HEK293 (cell line): Measurements from ENCODE around the gene MRPL4.

Source experiments
- BCL11A ChIP-seq: fragments of 450-650 bp; formaldehyde crosslinking; IDR thresholded peaks from 2 replicates; pipeline ENCODE4 v1.5.1; 2016; ENCODE audit warnings: low read depth, missing biosample characterization, missing genetic modification characterization
- GLI2 ChIP-seq: fragments of 450-650 bp; formaldehyde crosslinking; IDR thresholded peaks from 2 replicates; pipeline ENCODE4; 2017; ENCODE audit warnings: missing biosample characterization, missing genetic modification characterization, low read depth, borderline replicate concordance
- KLF16 ChIP-seq: fragments of 450-650 bp; formaldehyde crosslinking; IDR thresholded peaks from 2 replicates; pipeline ENCODE4 v1.5.1; 2017; ENCODE audit warnings: missing biosample characterization, missing genetic modification characterization
- KLF9 ChIP-seq: fragments of 450-650 bp; formaldehyde crosslinking; IDR thresholded peaks from 2 replicates; pipeline ENCODE4 v1.5.1; 2016; ENCODE audit warnings: missing biosample characterization, missing genetic modification characterization, low read depth
- SCRT1 ChIP-seq: fragments of 450-650 bp; formaldehyde crosslinking; IDR thresholded peaks from 2 replicates; pipeline ENCODE4 v1.5.1; 2016; ENCODE audit warnings: missing biosample characterization, missing genetic modification characterization, borderline replicate concordance
- SP2 ChIP-seq: fragments of 450-650 bp; formaldehyde crosslinking; IDR thresholded peaks from 2 replicates; pipeline ENCODE4 v1.5.1; 2016; ENCODE audit warnings: missing biosample characterization, missing genetic modification characterization
- ZBTB17 ChIP-seq: fragments of 450-650 bp; formaldehyde crosslinking; IDR thresholded peaks from 2 replicates; pipeline ENCODE4 v1.5.1; 2016; ENCODE audit warnings: missing biosample characterization, missing genetic modification characterization
- ZBTB20 ChIP-seq: fragments of 450-650 bp; formaldehyde crosslinking; IDR thresholded peaks from 2 replicates; pipeline ENCODE4 v1.5.1; 2016; ENCODE audit warnings: missing biosample characterization, missing genetic modification characterization
- ZNF10 ChIP-seq: fragments of 450-650 bp; formaldehyde crosslinking; IDR thresholded peaks from 2 replicates; pipeline ENCODE4 v1.5.1; 2017; ENCODE audit warnings: missing biosample characterization, missing genetic modification characterization
- ZNF114 ChIP-seq: fragments of 450-650 bp; formaldehyde crosslinking; IDR thresholded peaks from 2 replicates; pipeline ENCODE4 v1.5.0; 2017; ENCODE audit warnings: missing biosample characterization, missing genetic modification characterization
- ZNF184 ChIP-seq: fragments of 450-650 bp; IDR thresholded peaks from 2 replicates; pipeline ENCODE4 v1.5.1; 2018; ENCODE audit warnings: missing biosample characterization, mild to moderate bottlenecking, missing genetic modification characterization
- ZNF302 ChIP-seq: fragments of 450-650 bp; formaldehyde crosslinking; IDR thresholded peaks from 2 replicates; pipeline ENCODE4 v1.5.1; 2016; ENCODE audit warnings: missing biosample characterization, missing genetic modification characterization, low read depth
- ZNF324 ChIP-seq: fragments of 450-650 bp; formaldehyde crosslinking; IDR thresholded peaks from 2 replicates; pipeline ENCODE4 v1.5.1; 2016; ENCODE audit warnings: missing biosample characterization, missing genetic modification characterization
- ZNF473 ChIP-seq: fragments of 450-650 bp; formaldehyde crosslinking; IDR thresholded peaks from 2 replicates; pipeline ENCODE4 v1.5.1; 2017; ENCODE audit warnings: missing biosample characterization, missing genetic modification characterization
- ZNF544 ChIP-seq: fragments of 450-650 bp; formaldehyde crosslinking; IDR thresholded peaks from 2 replicates; pipeline ENCODE4 v1.5.0; 2017; ENCODE audit warnings: missing biosample characterization, missing genetic modification characterization
- ZNF558 ChIP-seq: fragments of 450-650 bp; formaldehyde crosslinking; IDR thresholded peaks from 2 replicates; pipeline ENCODE4 v1.5.1; 2016; ENCODE audit warnings: missing biosample characterization, missing genetic modification characterization
- ZNF561 ChIP-seq: fragments of 450-650 bp; IDR thresholded peaks from 2 replicates; pipeline ENCODE4 v1.5.1; 2018; ENCODE audit warnings: missing biosample characterization, missing genetic modification characterization, borderline replicate concordance
- ZNF623 ChIP-seq: fragments of 450-650 bp; formaldehyde crosslinking; IDR thresholded peaks from 2 replicates; pipeline ENCODE4 v1.5.1; 2016; ENCODE audit warnings: missing biosample characterization, missing genetic modification characterization
- ZNF626 ChIP-seq: fragments of 450-650 bp; sonication (Bioruptor Pico); formaldehyde crosslinking; IDR thresholded peaks from 2 replicates; pipeline ENCODE4 v1.5.1; 2018; ENCODE audit warnings: missing biosample characterization, missing genetic modification characterization, inconsistent platforms
- ZNF629 ChIP-seq: fragments of 450-650 bp; formaldehyde crosslinking; IDR thresholded peaks from 2 replicates; pipeline ENCODE4 v1.5.1; 2017; ENCODE audit warnings: missing biosample characterization, missing genetic modification characterization
- ZNF776 ChIP-seq: fragments of 450-650 bp; formaldehyde crosslinking; IDR thresholded peaks from 2 replicates; pipeline ENCODE4 v1.5.0; 2017; ENCODE audit warnings: missing biosample characterization, missing genetic modification characterization, borderline replicate concordance
- TF ChIP-seq, protein P1 (sequence below): IDR thresholded peaks from 2 replicates; pipeline ENCODE4 v1.6.1; 2011; ENCODE audit warnings: mild to moderate bottlenecking, low read depth, low read length, borderline replicate concordance
- TF ChIP-seq, protein P2 (sequence below): fragments of 450-650 bp; IDR thresholded peaks from 2 replicates; pipeline ENCODE4 v1.5.1; 2018; ENCODE audit warnings: missing biosample characterization, mild to moderate bottlenecking, missing genetic modification characterization
- TF ChIP-seq, protein P3 (sequence below): fragments of 450-650 bp; formaldehyde crosslinking; IDR thresholded peaks from 2 replicates; pipeline ENCODE4 v1.5.1; 2016; ENCODE audit warnings: missing biosample characterization, missing genetic modification characterization
- TF ChIP-seq, protein P4 (sequence below): fragments of 450-650 bp; formaldehyde crosslinking; IDR thresholded peaks from 2 replicates; pipeline ENCODE4 v1.5.1; 2016; ENCODE audit warnings: missing biosample characterization, missing genetic modification characterization
- TF ChIP-seq, protein P5 (sequence below): fragments of 450-650 bp; formaldehyde crosslinking; IDR thresholded peaks from 2 replicates; pipeline ENCODE4 v1.5.1; 2016; ENCODE audit warnings: missing biosample characterization, missing genetic modification characterization
- TF ChIP-seq, protein P6 (sequence below): fragments of 450-650 bp; formaldehyde crosslinking; IDR thresholded peaks from 2 replicates; pipeline ENCODE4 v1.5.1; 2016; ENCODE audit warnings: missing biosample characterization, missing genetic modification characterization

The MRPL4 gene

DNA sequence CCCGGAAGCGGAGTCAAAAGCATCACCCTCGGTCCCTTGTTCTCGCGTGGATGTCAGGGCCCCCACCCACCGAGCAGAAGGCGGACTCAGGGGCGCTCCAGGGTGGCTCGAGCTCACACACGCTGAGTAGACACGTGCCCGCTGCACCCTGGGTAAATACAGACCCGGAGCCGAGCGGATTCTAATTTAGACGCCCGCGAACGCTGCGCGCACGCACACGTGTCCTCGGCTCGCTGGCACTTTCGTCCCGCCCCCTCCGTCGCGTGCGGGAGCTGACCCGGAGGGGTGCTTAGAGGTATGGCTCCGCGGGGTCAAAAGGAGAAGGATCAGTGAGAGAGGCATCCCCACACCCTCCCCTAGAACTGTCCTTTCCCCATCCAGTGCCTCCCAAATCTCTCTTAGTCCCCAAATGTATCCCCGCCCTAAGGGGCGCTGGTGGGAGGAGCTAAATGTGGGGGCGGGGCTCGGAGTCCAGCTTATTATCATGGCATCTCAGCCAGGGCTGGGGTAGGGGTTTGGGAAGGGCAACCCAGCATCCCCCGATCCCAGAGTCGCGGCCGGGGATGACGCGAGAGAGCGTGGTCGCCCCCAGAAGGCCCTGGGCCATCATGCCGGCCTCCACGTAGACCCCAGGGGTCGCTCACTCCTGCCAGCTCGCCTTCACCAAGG is 37.3 kb downstream of the MRPL4 start (continued):
- TF ChIP-seq, protein P1, sequence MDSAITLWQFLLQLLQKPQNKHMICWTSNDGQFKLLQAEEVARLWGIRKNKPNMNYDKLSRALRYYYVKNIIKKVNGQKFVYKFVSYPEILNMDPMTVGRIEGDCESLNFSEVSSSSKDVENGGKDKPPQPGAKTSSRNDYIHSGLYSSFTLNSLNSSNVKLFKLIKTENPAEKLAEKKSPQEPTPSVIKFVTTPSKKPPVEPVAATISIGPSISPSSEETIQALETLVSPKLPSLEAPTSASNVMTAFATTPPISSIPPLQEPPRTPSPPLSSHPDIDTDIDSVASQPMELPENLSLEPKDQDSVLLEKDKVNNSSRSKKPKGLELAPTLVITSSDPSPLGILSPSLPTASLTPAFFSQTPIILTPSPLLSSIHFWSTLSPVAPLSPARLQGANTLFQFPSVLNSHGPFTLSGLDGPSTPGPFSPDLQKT = no peak
- TF ChIP-seq ZNF558 (tag by site-specific recombination) = no peak
- TF ChIP-seq ZNF561 (tag by site-specific recombination) = peak; percentile 50; the same call in 1 of the 2 replicates
- no peak for TF ChIP-seq ZNF473
- no peak for TF ChIP-seq ZNF302 (tag by site-specific recombination)
- no peak for TF ChIP-seq ZNF776
- TF ChIP-seq ZBTB17 (tag by site-specific recombination) = no peak
- no peak for TF ChIP-seq ZNF544
- TF ChIP-seq ZNF623 = no peak
- no peak for TF ChIP-seq ZNF114
- no peak for TF ChIP-seq BCL11A
- TF ChIP-seq, protein P2, sequence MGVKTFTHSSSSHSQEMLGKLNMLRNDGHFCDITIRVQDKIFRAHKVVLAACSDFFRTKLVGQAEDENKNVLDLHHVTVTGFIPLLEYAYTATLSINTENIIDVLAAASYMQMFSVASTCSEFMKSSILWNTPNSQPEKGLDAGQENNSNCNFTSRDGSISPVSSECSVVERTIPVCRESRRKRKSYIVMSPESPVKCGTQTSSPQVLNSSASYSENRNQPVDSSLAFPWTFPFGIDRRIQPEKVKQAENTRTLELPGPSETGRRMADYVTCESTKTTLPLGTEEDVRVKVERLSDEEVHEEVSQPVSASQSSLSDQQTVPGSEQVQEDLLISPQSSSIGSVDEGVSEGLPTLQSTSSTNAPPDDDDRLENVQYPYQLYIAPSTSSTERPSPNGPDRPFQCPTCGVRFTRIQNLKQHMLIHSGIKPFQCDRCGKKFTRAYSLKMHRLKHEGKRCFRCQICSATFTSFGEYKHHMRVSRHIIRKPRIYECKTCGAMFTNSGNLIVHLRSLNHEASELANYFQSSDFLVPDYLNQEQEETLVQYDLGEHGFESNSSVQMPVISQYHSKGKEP = no peak
- peak; percentile 75 for TF ChIP-seq SP2 (tag by site-specific recombination)
- no peak for TF ChIP-seq GLI2 (tag by site-specific recombination)
- TF ChIP-seq, protein P3, sequence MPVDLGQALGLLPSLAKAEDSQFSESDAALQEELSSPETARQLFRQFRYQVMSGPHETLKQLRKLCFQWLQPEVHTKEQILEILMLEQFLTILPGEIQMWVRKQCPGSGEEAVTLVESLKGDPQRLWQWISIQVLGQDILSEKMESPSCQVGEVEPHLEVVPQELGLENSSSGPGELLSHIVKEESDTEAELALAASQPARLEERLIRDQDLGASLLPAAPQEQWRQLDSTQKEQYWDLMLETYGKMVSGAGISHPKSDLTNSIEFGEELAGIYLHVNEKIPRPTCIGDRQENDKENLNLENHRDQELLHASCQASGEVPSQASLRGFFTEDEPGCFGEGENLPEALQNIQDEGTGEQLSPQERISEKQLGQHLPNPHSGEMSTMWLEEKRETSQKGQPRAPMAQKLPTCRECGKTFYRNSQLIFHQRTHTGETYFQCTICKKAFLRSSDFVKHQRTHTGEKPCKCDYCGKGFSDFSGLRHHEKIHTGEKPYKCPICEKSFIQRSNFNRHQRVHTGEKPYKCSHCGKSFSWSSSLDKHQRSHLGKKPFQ (tag by site-specific recombination) = no peak
- TF ChIP-seq KLF16 (tag by site-specific recombination) = no peak; the same call in none of the 2 replicates
- TF ChIP-seq, protein P4, sequence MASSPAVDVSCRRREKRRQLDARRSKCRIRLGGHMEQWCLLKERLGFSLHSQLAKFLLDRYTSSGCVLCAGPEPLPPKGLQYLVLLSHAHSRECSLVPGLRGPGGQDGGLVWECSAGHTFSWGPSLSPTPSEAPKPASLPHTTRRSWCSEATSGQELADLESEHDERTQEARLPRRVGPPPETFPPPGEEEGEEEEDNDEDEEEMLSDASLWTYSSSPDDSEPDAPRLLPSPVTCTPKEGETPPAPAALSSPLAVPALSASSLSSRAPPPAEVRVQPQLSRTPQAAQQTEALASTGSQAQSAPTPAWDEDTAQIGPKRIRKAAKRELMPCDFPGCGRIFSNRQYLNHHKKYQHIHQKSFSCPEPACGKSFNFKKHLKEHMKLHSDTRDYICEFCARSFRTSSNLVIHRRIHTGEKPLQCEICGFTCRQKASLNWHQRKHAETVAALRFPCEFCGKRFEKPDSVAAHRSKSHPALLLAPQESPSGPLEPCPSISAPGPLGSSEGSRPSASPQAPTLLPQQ (tag by site-specific recombination) = 0 out of 2 replicates have a peak, but pooled peaks have one; percentile 22
- TF ChIP-seq, protein P5, sequence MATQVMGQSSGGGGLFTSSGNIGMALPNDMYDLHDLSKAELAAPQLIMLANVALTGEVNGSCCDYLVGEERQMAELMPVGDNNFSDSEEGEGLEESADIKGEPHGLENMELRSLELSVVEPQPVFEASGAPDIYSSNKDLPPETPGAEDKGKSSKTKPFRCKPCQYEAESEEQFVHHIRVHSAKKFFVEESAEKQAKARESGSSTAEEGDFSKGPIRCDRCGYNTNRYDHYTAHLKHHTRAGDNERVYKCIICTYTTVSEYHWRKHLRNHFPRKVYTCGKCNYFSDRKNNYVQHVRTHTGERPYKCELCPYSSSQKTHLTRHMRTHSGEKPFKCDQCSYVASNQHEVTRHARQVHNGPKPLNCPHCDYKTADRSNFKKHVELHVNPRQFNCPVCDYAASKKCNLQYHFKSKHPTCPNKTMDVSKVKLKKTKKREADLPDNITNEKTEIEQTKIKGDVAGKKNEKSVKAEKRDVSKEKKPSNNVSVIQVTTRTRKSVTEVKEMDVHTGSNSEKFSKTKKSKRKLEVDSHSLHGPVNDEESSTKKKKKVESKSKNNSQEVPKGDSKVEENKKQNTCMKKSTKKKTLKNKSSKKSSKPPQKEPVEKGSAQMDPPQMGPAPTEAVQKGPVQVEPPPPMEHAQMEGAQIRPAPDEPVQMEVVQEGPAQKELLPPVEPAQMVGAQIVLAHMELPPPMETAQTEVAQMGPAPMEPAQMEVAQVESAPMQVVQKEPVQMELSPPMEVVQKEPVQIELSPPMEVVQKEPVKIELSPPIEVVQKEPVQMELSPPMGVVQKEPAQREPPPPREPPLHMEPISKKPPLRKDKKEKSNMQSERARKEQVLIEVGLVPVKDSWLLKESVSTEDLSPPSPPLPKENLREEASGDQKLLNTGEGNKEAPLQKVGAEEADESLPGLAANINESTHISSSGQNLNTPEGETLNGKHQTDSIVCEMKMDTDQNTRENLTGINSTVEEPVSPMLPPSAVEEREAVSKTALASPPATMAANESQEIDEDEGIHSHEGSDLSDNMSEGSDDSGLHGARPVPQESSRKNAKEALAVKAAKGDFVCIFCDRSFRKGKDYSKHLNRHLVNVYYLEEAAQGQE = no peak
- no peak; the same call in 1 of the 2 replicates for TF ChIP-seq ZNF324
- no peak for TF ChIP-seq ZNF10
- peak; percentile 45 for TF ChIP-seq ZBTB20
- TF ChIP-seq, protein P6, sequence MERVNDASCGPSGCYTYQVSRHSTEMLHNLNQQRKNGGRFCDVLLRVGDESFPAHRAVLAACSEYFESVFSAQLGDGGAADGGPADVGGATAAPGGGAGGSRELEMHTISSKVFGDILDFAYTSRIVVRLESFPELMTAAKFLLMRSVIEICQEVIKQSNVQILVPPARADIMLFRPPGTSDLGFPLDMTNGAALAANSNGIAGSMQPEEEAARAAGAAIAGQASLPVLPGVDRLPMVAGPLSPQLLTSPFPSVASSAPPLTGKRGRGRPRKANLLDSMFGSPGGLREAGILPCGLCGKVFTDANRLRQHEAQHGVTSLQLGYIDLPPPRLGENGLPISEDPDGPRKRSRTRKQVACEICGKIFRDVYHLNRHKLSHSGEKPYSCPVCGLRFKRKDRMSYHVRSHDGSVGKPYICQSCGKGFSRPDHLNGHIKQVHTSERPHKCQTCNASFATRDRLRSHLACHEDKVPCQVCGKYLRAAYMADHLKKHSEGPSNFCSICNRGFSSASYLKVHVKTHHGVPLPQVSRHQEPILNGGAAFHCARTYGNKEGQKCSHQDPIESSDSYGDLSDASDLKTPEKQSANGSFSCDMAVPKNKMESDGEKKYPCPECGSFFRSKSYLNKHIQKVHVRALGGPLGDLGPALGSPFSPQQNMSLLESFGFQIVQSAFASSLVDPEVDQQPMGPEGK (tag by site-specific recombination) = peak; percentile 51; the same call in 1 of the 2 replicates
- 0 out of 2 replicates have a peak, but pooled peaks have one; percentile 7 for TF ChIP-seq ZNF184
- TF ChIP-seq KLF9 (tag by site-specific recombination) = peak; percentile 89
- no peak for TF ChIP-seq ZNF626 (tag by site-specific recombination)
- no peak for TF ChIP-seq SCRT1 (tag by site-specific recombination)
- TF ChIP-seq ZNF629 (tag by site-specific recombination) = peak; percentile 60; the same call in 1 of the 2 replicates
